ENCODE measurements around the gene TUBGCP3. TPM values are rescaled to one million over a fixed set of nuclear protein-coding genes. Genes with fewer than 3 reads are reported as not detected.
A peak's percentile ranks its signal among the peaks of the same experiment; 100 is the strongest.

The TUBGCP3 gene
- total RNA-seq, 1 donor: 17.0 TPM

DNA sequence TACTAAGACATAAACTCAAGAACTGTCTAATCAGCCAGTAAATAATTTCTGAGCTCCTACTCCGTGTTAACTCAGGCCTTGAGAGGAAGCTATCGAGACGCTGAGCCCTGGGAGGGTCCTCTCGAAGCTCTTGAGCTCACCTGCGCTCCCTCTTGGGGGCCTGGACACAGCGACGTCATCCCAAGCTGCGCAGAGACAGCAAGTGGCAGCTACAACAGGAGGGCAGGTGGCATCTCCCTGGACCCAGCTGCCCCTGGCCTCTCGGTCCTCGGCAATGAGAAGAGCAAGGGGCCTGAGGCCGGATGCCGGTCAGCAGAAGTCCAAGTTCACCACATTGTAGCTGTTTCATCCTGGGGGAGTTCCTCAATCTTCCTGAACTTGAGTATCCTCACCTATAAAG is 30.5 kb upstream of the TUBGCP3 start:
- H3K79me2 ChIP-seq (ENCODE audit: insufficient read depth, low read length): no peaks in the 10 kb centered on the region
- no peak overlapping the region for H3K4me3 ChIP-seq (ENCODE audit: insufficient read depth, low read length)
- no peak overlapping the region for H3K27ac ChIP-seq (ENCODE audit: low read depth, low read length)
- H4K20me1 ChIP-seq (ENCODE audit: insufficient read depth, low read length): no peaks in the 10 kb centered on the region
- no peak overlapping the region for H2AFZ ChIP-seq (ENCODE audit: low read length)
- no peaks in the 10 kb centered on the region for H3K4me1 ChIP-seq (ENCODE audit: insufficient read depth, low read length)
- TF ChIP-seq, protein P1, sequence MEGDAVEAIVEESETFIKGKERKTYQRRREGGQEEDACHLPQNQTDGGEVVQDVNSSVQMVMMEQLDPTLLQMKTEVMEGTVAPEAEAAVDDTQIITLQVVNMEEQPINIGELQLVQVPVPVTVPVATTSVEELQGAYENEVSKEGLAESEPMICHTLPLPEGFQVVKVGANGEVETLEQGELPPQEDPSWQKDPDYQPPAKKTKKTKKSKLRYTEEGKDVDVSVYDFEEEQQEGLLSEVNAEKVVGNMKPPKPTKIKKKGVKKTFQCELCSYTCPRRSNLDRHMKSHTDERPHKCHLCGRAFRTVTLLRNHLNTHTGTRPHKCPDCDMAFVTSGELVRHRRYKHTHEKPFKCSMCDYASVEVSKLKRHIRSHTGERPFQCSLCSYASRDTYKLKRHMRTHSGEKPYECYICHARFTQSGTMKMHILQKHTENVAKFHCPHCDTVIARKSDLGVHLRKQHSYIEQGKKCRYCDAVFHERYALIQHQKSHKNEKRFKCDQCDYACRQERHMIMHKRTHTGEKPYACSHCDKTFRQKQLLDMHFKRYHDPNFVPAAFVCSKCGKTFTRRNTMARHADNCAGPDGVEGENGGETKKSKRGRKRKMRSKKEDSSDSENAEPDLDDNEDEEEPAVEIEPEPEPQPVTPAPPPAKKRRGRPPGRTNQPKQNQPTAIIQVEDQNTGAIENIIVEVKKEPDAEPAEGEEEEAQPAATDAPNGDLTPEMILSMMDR (IDR thresholded peaks at IDR 0.05; ENCODE audit: extremely low read depth, low read depth, low read length): no peak
- DNase-seq (ENCODE audit: insufficient read length, low spot score, missing footprints): no peak
- peaks cover 20% of the 10 kb centered on the region for H3K27me3 ChIP-seq (ENCODE audit: insufficient read depth, low read length)
- H3K9me3 ChIP-seq (ENCODE audit: low read depth, low read length): no peaks in the 10 kb centered on the region
- H3K36me3 ChIP-seq (ENCODE audit: insufficient read depth, low read length): no peaks in the 10 kb centered on the region
- no peak overlapping the region for H3K4me2 ChIP-seq (ENCODE audit: insufficient read depth, low read length)

DNA sequence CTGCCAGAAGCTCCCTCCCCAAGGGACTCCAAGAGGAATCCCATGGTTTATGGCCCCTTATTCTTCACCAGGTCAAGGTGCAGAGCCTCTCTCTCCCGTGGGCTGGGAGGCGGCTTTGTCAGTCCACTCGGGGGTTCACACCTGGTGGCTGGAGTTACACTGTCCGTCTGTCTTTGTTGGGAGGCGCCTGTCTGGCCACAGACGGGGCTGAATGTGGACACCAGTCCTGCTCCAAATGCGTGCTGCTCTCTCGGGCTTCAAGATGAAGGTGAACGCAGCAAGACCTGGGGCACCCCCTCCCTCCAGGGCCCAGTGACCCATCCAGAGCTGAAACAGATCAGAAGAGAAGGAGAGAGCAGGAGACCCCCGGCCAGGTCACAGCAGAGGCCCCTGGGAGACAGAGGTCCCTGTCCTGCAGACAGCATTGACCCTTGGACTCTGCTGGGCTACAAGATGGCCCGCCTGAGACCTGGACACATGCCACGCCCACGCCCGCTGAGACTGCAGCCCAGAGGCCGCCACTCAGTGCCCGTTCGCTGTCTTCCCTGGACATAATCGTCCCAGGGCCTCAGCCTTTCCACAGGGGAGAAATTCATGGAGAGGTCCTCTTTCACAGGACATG is 29.9 kb upstream of the TUBGCP3 start:
- no peak overlapping the region for H3K27ac ChIP-seq (ENCODE audit: low read depth, low read length)
- no peaks in the 10 kb centered on the region for H3K9me3 ChIP-seq (ENCODE audit: low read depth, low read length)
- no peak for DNase-seq (ENCODE audit: insufficient read length, low spot score, missing footprints)
- no peaks in the 10 kb centered on the region for H4K20me1 ChIP-seq (ENCODE audit: insufficient read depth, low read length)
- no peak overlapping the region for H3K4me2 ChIP-seq (ENCODE audit: insufficient read depth, low read length)
- no peaks in the 10 kb centered on the region for H3K36me3 ChIP-seq (ENCODE audit: insufficient read depth, low read length)
- peaks cover 17% of the 10 kb centered on the region for H3K27me3 ChIP-seq (ENCODE audit: insufficient read depth, low read length)
- TF ChIP-seq, protein P1 (IDR thresholded peaks at IDR 0.05; ENCODE audit: extremely low read depth, low read depth, low read length): no peak
- H3K4me3 ChIP-seq (ENCODE audit: insufficient read depth, low read length): no peak overlapping the region
- no peaks in the 10 kb centered on the region for H3K4me1 ChIP-seq (ENCODE audit: insufficient read depth, low read length)
- H3K79me2 ChIP-seq (ENCODE audit: insufficient read depth, low read length): no peaks in the 10 kb centered on the region
- no peak overlapping the region for H2AFZ ChIP-seq (ENCODE audit: low read length)

DNA sequence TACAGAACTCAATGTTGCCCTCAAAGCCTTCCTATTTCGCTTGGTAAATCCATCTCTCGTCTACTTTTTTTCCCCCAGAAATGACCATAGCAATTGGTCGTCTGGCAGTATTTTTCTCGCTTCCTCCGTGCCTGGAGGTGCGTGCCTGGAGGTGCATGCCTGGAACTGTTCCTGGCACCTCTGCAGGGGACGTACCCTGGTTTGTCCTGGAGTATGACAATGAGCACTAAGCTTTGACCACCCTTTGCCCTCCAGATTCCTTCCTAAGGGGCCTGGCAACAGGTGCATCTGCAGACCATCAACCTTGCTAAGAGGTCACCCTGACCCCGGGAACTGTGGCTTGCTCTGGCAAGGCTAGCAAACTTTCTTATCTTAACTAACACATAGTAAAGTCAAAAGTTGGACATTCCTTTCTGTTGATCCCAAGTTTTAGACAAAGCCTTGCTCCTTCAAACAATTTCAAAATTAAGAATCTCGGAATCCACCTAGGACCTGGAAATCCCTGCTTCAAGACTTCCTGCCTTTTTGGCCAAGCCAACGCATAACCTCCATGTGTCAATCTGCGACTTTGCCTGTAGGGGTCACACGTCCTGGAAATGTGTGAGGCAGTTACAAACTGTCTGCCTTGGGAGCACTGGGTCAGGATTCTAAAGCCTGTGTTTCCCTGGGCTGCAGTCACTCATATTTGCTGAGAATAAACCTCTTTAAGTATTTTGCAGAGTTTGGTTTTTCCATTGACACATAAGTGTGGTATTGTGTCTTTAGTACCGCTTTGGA is 28.8 kb upstream of the TUBGCP3 start:
- Histone ChIP-seq H3K4me1 (ENCODE audit: insufficient read depth, low read length) (no peaks in the 10 kb centered on the region), H2AFZ (ENCODE audit: low read length) (no peak overlapping the region), H3K4me2 (ENCODE audit: insufficient read depth, low read length) (no peak overlapping the region), H3K27ac (ENCODE audit: low read depth, low read length) (no peak overlapping the region), H3K9me3 (ENCODE audit: low read depth, low read length) (no peaks in the 10 kb centered on the region), H3K79me2 (ENCODE audit: insufficient read depth, low read length) (no peaks in the 10 kb centered on the region), H4K20me1 (ENCODE audit: insufficient read depth, low read length) (no peaks in the 10 kb centered on the region), H3K36me3 (ENCODE audit: insufficient read depth, low read length) (no peaks in the 10 kb centered on the region), H3K4me3 (ENCODE audit: insufficient read depth, low read length) (no peak overlapping the region), H3K27me3 (ENCODE audit: insufficient read depth, low read length) (peaks cover 10% of the 10 kb centered on the region)
- TF ChIP-seq, protein P1 (IDR thresholded peaks at IDR 0.05; ENCODE audit: extremely low read depth, low read depth, low read length): peak; percentile 65
- DNase-seq (ENCODE audit: insufficient read length, low spot score, missing footprints): no peak

DNA sequence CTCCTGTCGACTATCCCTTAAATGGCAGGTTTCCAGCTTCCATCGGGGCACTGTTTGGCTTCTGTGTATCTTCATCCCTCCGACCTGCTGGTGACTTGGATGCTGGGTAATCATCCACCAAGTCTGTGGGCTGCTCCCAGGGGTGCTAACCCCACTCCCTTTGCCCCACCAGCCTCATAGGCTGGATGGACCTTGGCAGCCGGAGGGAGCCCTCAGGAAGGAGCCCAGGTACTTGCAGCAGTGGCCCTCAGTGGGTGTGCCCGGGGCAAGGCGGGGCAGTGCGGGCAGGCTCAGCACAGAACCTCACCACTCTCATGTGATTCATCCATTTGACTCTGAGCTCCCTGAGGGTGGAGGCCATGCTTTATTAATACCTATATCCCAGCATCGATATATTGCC is 27.4 kb upstream of the TUBGCP3 start:
- peaks cover 11% of the 10 kb centered on the region for H3K27me3 ChIP-seq (ENCODE audit: insufficient read depth, low read length)

More for the DNA sequence above, 27.4 kb upstream of the TUBGCP3 start:
- DNase-seq (ENCODE audit: insufficient read length, low spot score, missing footprints): no peak
- H3K27ac ChIP-seq (ENCODE audit: low read depth, low read length): no peak overlapping the region
- no peak overlapping the region for H3K4me2 ChIP-seq (ENCODE audit: insufficient read depth, low read length)
- H3K9me3 ChIP-seq (ENCODE audit: low read depth, low read length): no peaks in the 10 kb centered on the region
- H3K79me2 ChIP-seq (ENCODE audit: insufficient read depth, low read length): no peaks in the 10 kb centered on the region
- no peaks in the 10 kb centered on the region for H3K36me3 ChIP-seq (ENCODE audit: insufficient read depth, low read length)
- H3K4me3 ChIP-seq (ENCODE audit: insufficient read depth, low read length): no peak overlapping the region
- no peaks in the 10 kb centered on the region for H3K4me1 ChIP-seq (ENCODE audit: insufficient read depth, low read length)
- no peak overlapping the region for H2AFZ ChIP-seq (ENCODE audit: low read length)
- TF ChIP-seq, protein P1 (IDR thresholded peaks at IDR 0.05; ENCODE audit: extremely low read depth, low read depth, low read length): no peak
- H4K20me1 ChIP-seq (ENCODE audit: insufficient read depth, low read length): no peaks in the 10 kb centered on the region

Data from osteoblast (primary cell).